ENCODE results near the gene CRIP1.

DNA sequence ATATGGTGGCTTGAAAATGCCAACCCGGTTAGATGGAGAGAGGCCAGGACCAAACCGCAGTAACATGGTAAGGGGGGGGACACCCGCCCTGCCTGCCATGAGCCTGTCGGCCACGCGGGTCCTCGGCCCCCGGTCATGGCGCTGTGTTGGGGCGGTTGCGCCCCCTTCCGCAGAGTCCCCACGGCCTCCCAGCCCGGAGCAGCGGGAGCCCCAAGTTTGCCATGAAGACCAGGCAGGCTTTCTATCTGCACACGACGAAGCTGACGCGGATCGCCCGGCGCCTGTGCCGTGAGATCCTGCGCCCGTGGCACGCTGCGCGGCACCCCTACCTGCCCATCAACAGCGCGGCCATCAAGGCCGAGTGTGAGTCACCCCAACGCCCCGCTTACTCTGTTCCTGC, 22.2 kb upstream of the CRIP1 start:
- TF ChIP-seq, protein P1, sequence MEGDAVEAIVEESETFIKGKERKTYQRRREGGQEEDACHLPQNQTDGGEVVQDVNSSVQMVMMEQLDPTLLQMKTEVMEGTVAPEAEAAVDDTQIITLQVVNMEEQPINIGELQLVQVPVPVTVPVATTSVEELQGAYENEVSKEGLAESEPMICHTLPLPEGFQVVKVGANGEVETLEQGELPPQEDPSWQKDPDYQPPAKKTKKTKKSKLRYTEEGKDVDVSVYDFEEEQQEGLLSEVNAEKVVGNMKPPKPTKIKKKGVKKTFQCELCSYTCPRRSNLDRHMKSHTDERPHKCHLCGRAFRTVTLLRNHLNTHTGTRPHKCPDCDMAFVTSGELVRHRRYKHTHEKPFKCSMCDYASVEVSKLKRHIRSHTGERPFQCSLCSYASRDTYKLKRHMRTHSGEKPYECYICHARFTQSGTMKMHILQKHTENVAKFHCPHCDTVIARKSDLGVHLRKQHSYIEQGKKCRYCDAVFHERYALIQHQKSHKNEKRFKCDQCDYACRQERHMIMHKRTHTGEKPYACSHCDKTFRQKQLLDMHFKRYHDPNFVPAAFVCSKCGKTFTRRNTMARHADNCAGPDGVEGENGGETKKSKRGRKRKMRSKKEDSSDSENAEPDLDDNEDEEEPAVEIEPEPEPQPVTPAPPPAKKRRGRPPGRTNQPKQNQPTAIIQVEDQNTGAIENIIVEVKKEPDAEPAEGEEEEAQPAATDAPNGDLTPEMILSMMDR (IDR thresholded peaks at IDR 0.05), result no peak
- no peak for TF ChIP-seq POLR2A (IDR thresholded peaks at IDR 0.05)
